Mesothelial cell of epicardium (in vitro differentiated cells): Measurements from ENCODE around the gene KLHL21. TPM values are rescaled to one million over a fixed set of nuclear protein-coding genes. Genes with fewer than 3 reads are reported as not detected.

Source experiments
- DNase-seq, 2 experiments: peaks; one replicate each; pipeline ENCODE4 v3.0.0; 2021; ENCODE audit warnings: low spot score in 2 of 2; ENCODE audit not compliant: unreplicated experiment in 2 of 2
- H3K27ac Mint-ChIP-seq: 2 replicates; pipeline ENCODE4 v1.8.0; 2021; ENCODE audit warnings: mixed read lengths
- H3K27me3 Mint-ChIP-seq: 2 replicates; pipeline ENCODE4 v1.8.0; 2021; ENCODE audit warnings: low read depth, mixed read lengths
- H3K36me3 Mint-ChIP-seq: 2 replicates; pipeline ENCODE4 v1.8.0; 2021; ENCODE audit warnings: mixed read lengths
- H3K4me1 Mint-ChIP-seq: 2 replicates; pipeline ENCODE4 v1.8.0; 2021; ENCODE audit warnings: mixed read lengths
- H3K4me3 Mint-ChIP-seq: 2 replicates; pipeline ENCODE4 v1.8.0; 2021; ENCODE audit warnings: mild to moderate bottlenecking, moderate library complexity, mixed read lengths
- H3K9me3 Mint-ChIP-seq: 2 replicates; pipeline ENCODE4 v1.8.0; 2021; ENCODE audit warnings: mixed read lengths
- total RNA-seq: library from RNA; stranded (reverse); gene quantifications from 3 replicates; pipeline ENCODE4 v1.2.1, GENCODE V29; 2021
- TF ChIP-seq, protein P1 (sequence below): fragments of 200-600 bp; sonication (generic); IDR thresholded peaks from one replicate; pipeline ENCODE4 v1.5.0; 2021; ENCODE audit warnings: antibody characterized with exemption; ENCODE audit not compliant: unreplicated experiment

KLHL21 gene
- total RNA-seq, 1 donor from 2014 or later = 25.1 TPM

DNA sequence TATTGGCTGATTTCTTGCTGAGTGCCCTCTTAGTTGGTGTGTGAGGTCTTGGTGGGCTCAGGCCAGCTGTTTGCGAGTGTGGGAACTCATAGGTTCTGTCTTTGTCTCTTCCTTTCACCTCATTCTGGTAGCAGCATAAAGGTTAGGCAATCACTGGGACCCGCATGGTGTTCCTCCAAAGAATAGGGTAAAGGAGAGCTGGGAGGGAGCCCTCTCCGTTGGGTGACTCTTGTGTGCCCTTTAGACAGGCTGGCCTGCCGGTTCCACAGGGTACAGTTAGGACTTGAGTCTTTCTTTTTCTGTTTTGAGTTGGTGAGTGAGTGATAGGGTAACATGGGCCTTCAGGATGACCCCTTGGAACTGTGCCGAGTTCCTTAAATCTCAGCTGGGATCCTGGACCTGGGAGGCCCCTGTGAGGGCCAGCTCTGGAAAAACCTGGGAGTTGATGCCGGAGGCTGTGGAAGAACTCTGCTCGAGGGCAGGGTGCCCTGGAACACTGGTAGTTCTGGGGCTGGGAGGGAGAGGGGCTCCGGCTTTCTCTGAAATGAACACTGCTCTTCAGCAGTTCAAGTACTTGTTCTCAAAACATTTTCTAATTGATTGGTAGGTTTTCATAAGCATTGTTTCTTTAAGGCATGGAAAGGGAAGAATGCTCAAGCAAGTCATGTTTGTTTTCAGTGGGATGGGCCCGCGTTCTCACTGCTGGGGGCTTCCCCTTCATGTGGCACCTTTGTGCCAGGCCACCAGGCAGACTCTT, 19.9 kb upstream of the KLHL21 start:
- no peak overlapping the region for H3K4me3 Mint-ChIP-seq
- DNase-seq = no peak
- TF ChIP-seq, protein P1, sequence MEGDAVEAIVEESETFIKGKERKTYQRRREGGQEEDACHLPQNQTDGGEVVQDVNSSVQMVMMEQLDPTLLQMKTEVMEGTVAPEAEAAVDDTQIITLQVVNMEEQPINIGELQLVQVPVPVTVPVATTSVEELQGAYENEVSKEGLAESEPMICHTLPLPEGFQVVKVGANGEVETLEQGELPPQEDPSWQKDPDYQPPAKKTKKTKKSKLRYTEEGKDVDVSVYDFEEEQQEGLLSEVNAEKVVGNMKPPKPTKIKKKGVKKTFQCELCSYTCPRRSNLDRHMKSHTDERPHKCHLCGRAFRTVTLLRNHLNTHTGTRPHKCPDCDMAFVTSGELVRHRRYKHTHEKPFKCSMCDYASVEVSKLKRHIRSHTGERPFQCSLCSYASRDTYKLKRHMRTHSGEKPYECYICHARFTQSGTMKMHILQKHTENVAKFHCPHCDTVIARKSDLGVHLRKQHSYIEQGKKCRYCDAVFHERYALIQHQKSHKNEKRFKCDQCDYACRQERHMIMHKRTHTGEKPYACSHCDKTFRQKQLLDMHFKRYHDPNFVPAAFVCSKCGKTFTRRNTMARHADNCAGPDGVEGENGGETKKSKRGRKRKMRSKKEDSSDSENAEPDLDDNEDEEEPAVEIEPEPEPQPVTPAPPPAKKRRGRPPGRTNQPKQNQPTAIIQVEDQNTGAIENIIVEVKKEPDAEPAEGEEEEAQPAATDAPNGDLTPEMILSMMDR = no peak
- peak overlapping the region; percentile 90 for H3K27ac Mint-ChIP-seq
- no peaks in the 10 kb centered on the region for H3K9me3 Mint-ChIP-seq
- H3K36me3 Mint-ChIP-seq = peaks cover 26% of the 10 kb centered on the region
- H3K4me1 Mint-ChIP-seq = peaks cover 29% of the 10 kb centered on the region
- H3K27me3 Mint-ChIP-seq = no peaks in the 10 kb centered on the region

- Mint-ChIP-seq H3K9me3 (no peaks in the 10 kb centered on the region), H3K27me3 (no peaks in the 10 kb centered on the region), H3K27ac (peak overlapping the region; percentile 90), H3K4me1 (peaks cover 26% of the 10 kb centered on the region), H3K36me3 (peaks cover 24% of the 10 kb centered on the region), H3K4me3 (no peak overlapping the region)
- DNase-seq = no peak
- TF ChIP-seq, protein P1 = no peak
Measured at GRCh38 chr1:6621429-6622391, 19.0 kb upstream of the KLHL21 start.

- Mint-ChIP-seq H3K4me1 (peaks cover 26% of the 10 kb centered on the region), H3K4me3 (no peak overlapping the region), H3K36me3 (peaks cover 24% of the 10 kb centered on the region), H3K9me3 (no peaks in the 10 kb centered on the region), H3K27ac (no peak overlapping the region), H3K27me3 (no peaks in the 10 kb centered on the region)
- DNase-seq = no peak
- TF ChIP-seq, protein P1 = no peak
Measured at GRCh38 chr1:6619045-6619444, 16.4 kb upstream of the KLHL21 start.

DNA sequence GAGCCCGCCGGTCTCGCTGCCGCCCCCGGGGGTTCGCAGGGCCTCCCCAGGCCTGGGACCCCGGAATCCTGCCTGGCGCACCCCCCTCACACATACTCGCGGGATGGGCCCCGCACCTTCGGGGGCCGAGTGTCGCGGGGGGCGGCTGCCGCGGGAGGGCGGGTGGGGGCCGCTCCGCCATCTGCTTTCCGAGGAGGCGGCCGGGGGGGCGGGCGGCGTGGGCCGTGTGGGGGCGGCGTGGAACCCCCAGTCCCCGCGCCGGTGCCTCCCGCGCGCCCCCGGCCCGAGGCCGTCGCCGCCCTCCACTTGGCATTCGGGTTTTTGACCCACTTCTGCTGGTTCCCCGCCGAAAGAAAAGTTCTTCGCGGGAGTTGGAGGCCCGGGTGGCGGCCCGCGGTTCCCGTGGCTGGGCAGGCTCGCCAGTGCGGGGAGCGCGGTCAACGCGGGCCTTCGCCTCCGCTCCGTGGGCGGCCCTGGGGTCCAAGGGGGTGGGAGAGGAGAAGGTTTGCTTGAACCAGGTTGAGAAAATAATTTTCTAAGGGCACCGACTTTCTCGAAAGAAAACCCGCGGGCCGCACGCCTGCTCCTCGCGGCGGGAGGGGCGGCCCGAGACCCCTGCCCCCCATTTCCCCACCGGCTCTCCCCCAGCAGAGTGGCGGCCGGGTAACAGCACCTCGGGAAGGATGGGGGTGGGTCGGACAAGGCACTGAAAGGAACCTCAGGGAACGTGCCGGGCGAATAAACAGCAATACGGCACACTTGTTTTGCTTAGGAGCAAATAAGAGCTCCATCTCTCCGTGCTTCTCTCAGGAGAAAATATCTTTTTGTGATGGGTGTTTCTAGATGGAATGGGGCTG, 12.5 kb upstream of the KLHL21 start:
- H3K4me1 Mint-ChIP-seq = peaks cover 24% of the 10 kb centered on the region
- TF ChIP-seq, protein P1 = no peak
- H3K4me3 Mint-ChIP-seq = peak overlapping the region; percentile 71
- peak overlapping the region; percentile 85 for H3K27ac Mint-ChIP-seq
- peak in 1 of 2 experiments; percentile 60 for DNase-seq
- H3K9me3 Mint-ChIP-seq = no peaks in the 10 kb centered on the region
- H3K36me3 Mint-ChIP-seq = peaks cover 3% of the 10 kb centered on the region
- H3K27me3 Mint-ChIP-seq = no peaks in the 10 kb centered on the region
